Neuronal stem cell (in vitro differentiated cells): ENCODE results near the gene FAM241A.

Experiments
- DNase-seq: peaks from one replicate; pipeline ENCODE4 v3.0.0-alpha.2; 2013; ENCODE audit warnings: low spot score
- H2AFZ ChIP-seq: one replicate; pipeline ENCODE4 v1.6.1; 2013; ENCODE audit warnings: mild to moderate bottlenecking, low read length, inconsistent platforms
- H2AK5ac ChIP-seq: 2 replicates; pipeline ENCODE4 v1.6.1; 2013; ENCODE audit warnings: low read depth, mild to moderate bottlenecking, inconsistent platforms, low read length, moderate library complexity, mixed read lengths
- H2BK120ac ChIP-seq: 2 replicates; pipeline ENCODE4 v1.6.1; 2013; ENCODE audit warnings: low read depth, mild to moderate bottlenecking, inconsistent platforms, low read length, moderate library complexity, mixed read lengths
- H2BK12ac ChIP-seq: one replicate; pipeline ENCODE4 v1.6.1; 2013; ENCODE audit warnings: low read length, inconsistent platforms
- H2BK15ac ChIP-seq: 2 replicates; pipeline ENCODE4 v1.6.1; 2013; ENCODE audit warnings: mild to moderate bottlenecking, low read length, inconsistent platforms, mixed read lengths
- H2BK5ac ChIP-seq: one replicate; pipeline ENCODE4 v1.6.1; 2013; ENCODE audit warnings: inconsistent platforms, mild to moderate bottlenecking, low read length, moderate library complexity
- H3K14ac ChIP-seq: one replicate; pipeline ENCODE4 v1.6.1; 2013; ENCODE audit warnings: low read length, inconsistent platforms
- H3K18ac ChIP-seq: 2 replicates; pipeline ENCODE4 v1.6.1; 2013; ENCODE audit warnings: low read length, inconsistent platforms
- H3K23ac ChIP-seq: 2 replicates; pipeline ENCODE4 v1.6.1; 2013; ENCODE audit warnings: low read depth, mild to moderate bottlenecking, mixed read lengths, low read length, inconsistent platforms; ENCODE audit not compliant: poor library complexity
- H3K27ac ChIP-seq: replicated peaks from 3 replicates; pipeline ENCODE4 v1.5.1; 2013; ENCODE audit warnings: low read length, inconsistent platforms
- H3K27me3 ChIP-seq, 3 experiments: 2 replicates each; pipeline ENCODE4 v1.6.1; 2013; ENCODE audit warnings: low read length in 3 of 3, mild to moderate bottlenecking in 2 of 3, inconsistent platforms in 1 of 3, low read depth in 1 of 3, mixed read lengths in 1 of 3, moderate library complexity in 1 of 3; ENCODE audit not compliant: control insufficient read depth in 3 of 3, insufficient read depth in 3 of 3
- H3K36me3 ChIP-seq, 2 donors: replicated peaks in 1 of 2; 2 replicates each; pipeline ENCODE4 v1.6.1; 2013; ENCODE audit warnings: low read length in 2 of 2; ENCODE audit not compliant: control insufficient read depth in 2 of 2, insufficient read depth in 2 of 2
- H3K4ac ChIP-seq: 2 replicates; pipeline ENCODE4 v1.6.1; 2013; ENCODE audit warnings: inconsistent platforms, mild to moderate bottlenecking, low read length, moderate library complexity
- H3K4me1 ChIP-seq, 2 donors: 1 replicate in 1 of 2; 2 replicates in 1 of 2; pipeline ENCODE4 v1.6.1; 2013; ENCODE audit warnings: low read length in 2 of 2, low read depth in 1 of 2; ENCODE audit not compliant: control insufficient read depth in 2 of 2, insufficient read depth in 1 of 2
- H3K4me2 ChIP-seq: one replicate; pipeline ENCODE4 v1.6.1; 2013; ENCODE audit warnings: mild to moderate bottlenecking, low read length, inconsistent platforms; ENCODE audit not compliant: insufficient read depth, poor library complexity, severe bottlenecking
- H3K4me3 ChIP-seq, 2 donors: 2 replicates each; pipeline ENCODE4 v1.5.1; 2013; ENCODE audit warnings: low read length in 2 of 2, mild to moderate bottlenecking in 2 of 2, inconsistent platforms in 1 of 2, moderate library complexity in 1 of 2
- H3K79me1 ChIP-seq: one replicate; pipeline ENCODE4 v1.6.1; 2013; ENCODE audit warnings: low read depth, mild to moderate bottlenecking, inconsistent platforms, low read length, moderate library complexity
- H3K9ac ChIP-seq: one replicate; pipeline ENCODE4 v1.6.1; 2013; ENCODE audit warnings: mild to moderate bottlenecking, low read depth, low read length, inconsistent platforms; ENCODE audit not compliant: poor library complexity
- H3K9me3 ChIP-seq, 2 donors: replicated peaks in 1 of 2; 2 replicates each; pipeline versions ENCODE3 to v1.6.1; 2013; ENCODE audit warnings: low read length in 2 of 2, mild to moderate bottlenecking in 2 of 2, inconsistent platforms in 1 of 2, low read depth in 1 of 2, mixed read lengths in 1 of 2, moderate library complexity in 1 of 2; ENCODE audit not compliant: control insufficient read depth in 2 of 2, insufficient read depth in 1 of 2
- H4K8ac ChIP-seq: one replicate; pipeline ENCODE4 v1.6.1; 2013; ENCODE audit warnings: low read depth, mild to moderate bottlenecking, inconsistent platforms, low read length, moderate library complexity
- H4K91ac ChIP-seq: one replicate; pipeline ENCODE4 v1.6.1; 2013; ENCODE audit warnings: low read length, low read depth, mild to moderate bottlenecking, inconsistent platforms; ENCODE audit not compliant: poor library complexity
- WGBS, 2 donors: extraction: QIAGEN DNeasy Blood & Tissue Kit; methylation state at CpG; one replicate each; pipeline ENCODE4 v1.1.7; 2013; ENCODE audit warnings: missing lambda C conversion rate in 2 of 2, mixed read lengths in 1 of 2; ENCODE audit not compliant: insufficient read length in 2 of 2, insufficient replicate concordance in 1 of 2; ENCODE audit errors: extremely low coverage in 2 of 2; 5-methylcytosine and 5-hydroxymethylcytosine counted together

FAM241A gene

DNA sequence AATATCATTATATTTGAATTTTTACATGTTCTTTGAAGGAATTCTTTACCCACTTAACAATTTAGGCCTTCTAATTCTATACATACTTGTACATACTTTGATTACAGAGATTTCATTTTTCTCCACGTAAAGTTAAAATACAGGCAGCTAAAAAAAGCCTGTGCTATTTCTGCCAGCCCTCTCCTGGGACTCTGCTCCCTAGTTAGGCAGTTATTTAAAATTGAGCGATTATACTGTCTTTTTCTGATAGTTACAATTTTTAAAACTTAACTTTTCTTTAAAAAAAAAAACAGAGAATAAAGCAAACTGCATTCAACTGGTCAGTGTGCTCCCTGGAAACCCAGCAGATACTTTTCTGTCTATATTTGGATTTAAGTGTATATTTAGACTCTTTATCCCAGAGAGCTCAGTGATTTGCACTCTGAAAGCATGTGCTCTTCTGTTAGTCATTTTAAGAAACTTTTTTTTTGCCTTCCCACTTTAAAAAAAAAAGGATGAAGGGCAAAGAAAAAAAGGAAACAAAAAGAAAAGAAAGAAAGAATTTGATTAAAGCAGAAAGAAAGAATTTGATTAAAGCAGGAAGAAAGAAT is 18.1 kb upstream of the FAM241A start:
- Histone ChIP-seq H3K9ac (no peak overlapping the region), H2AK5ac (no peak overlapping the region), H2AFZ (no peak overlapping the region), H3K14ac (no peak overlapping the region), H3K79me1 (no peaks in the 10 kb centered on the region), H3K9me3 (no peaks in the 10 kb centered on the region), H2BK120ac (no peak overlapping the region), H4K91ac (no peak overlapping the region), H3K23ac (no peak overlapping the region), H3K27me3 (peaks cover 0 to 2% (median 0%) of the 10 kb centered on the region in 3 experiments), H2BK12ac (no peak overlapping the region), H3K4me1 (no peaks in the 10 kb centered on the region), H4K8ac (no peak overlapping the region), H2BK5ac (no peak overlapping the region), H3K18ac (no peak overlapping the region), H3K4me2 (no peak overlapping the region), H3K4ac (no peak overlapping the region), H3K36me3 (no peaks in the 10 kb centered on the region), H3K4me3 (no peak overlapping the region), H2BK15ac (no peak overlapping the region), H3K27ac (no peak overlapping the region)
- no peak for DNase-seq
- WGBS, 2 donors = no CpG with 5 or more reads among the region's 2 CpGs

DNA sequence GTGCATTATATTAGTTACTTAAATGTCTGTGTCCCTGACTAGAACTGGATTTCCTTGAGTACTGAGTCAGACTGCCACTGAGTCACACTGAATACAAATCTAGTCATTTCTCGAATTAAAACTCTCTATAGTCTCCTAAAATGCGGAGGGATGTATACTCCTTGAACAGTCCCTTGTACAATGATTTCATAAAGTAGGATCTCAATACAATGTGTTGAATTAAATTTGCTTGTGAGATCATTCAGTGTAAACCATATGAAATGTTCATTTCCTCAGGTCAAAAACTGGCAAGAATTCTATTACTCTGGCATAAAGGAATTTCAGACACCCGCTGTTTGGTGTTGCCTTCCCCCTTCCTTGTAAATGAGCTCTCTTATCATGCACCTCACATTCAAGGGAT is 17.5 kb upstream of the FAM241A start:
- Histone ChIP-seq H3K4ac (no peak overlapping the region), H4K8ac (no peak overlapping the region), H3K4me2 (no peak overlapping the region), H3K27me3 (peaks cover 0 to 3% (median 0%) of the 10 kb centered on the region in 3 experiments), H3K4me3 (no peak overlapping the region), H3K4me1 (no peaks in the 10 kb centered on the region), H2BK15ac (no peak overlapping the region), H3K36me3 (no peaks in the 10 kb centered on the region), H4K91ac (no peak overlapping the region), H2BK12ac (no peak overlapping the region), H2AFZ (no peak overlapping the region), H3K9ac (no peak overlapping the region), H3K79me1 (no peaks in the 10 kb centered on the region), H3K23ac (no peak overlapping the region), H3K27ac (no peak overlapping the region), H3K14ac (no peak overlapping the region), H2BK120ac (no peak overlapping the region), H2AK5ac (no peak overlapping the region), H2BK5ac (no peak overlapping the region), H3K9me3 (no peaks in the 10 kb centered on the region), H3K18ac (no peak overlapping the region)
- DNase-seq = no peak
- no CpG with 5 or more reads among the region's 3 CpGs for WGBS, 2 donors

DNA sequence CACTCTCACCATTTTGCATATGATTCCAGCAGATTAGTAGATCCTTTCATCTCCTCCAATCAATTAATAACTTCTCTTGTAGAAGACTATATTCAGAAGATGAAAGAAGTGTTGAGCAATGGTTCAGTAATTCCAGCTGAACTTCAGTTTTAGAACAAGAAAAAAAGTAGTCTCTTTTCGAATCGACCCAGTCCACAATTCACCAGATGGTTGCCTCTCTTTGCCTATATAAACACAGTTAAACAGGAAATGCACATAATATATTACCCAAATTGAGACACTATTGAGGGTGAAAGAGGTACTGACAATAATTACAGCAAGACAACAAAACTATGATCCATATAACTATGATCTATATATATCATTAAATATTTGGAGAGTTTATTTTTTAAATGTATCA is 16.8 kb upstream of the FAM241A start:
- Histone ChIP-seq H4K8ac (no peak overlapping the region), H3K4me1 (no peaks in the 10 kb centered on the region), H3K14ac (no peak overlapping the region), H3K18ac (no peak overlapping the region), H3K79me1 (no peaks in the 10 kb centered on the region), H2BK12ac (no peak overlapping the region), H3K27me3 (peaks cover 0 to 3% (median 0%) of the 10 kb centered on the region in 3 experiments), H3K23ac (no peak overlapping the region), H2AFZ (no peak overlapping the region), H2BK120ac (no peak overlapping the region), H3K4ac (no peak overlapping the region), H2BK5ac (no peak overlapping the region), H3K4me2 (no peak overlapping the region), H3K4me3 (no peak overlapping the region), H4K91ac (no peak overlapping the region), H3K9ac (no peak overlapping the region), H3K9me3 (no peaks in the 10 kb centered on the region), H2AK5ac (no peak overlapping the region), H3K36me3 (no peaks in the 10 kb centered on the region), H2BK15ac (no peak overlapping the region), H3K27ac (no peak overlapping the region)
- no CpG with 5 or more reads among the region's 2 CpGs for WGBS, 2 donors
- DNase-seq = no peak

DNA sequence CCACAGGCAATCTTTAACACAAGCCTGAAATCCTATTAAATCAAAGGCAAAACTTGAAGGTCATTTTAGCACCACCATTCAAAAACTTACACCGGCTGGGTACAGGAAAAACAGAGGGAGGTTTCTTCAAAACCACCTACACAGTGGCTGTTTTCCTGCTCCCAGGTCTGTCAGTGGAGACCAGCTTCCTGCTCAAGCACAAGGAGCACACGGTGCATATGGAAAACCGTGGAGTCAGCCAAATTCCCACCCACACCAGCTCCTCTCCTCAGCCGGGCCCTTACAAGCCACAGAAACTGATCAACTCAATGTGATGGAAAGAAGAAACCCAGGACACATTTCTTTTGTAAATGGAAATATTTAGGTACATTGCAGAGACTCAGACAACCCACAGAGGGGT is 14.3 kb upstream of the FAM241A start:
- Histone ChIP-seq H2BK120ac (no peak overlapping the region), H3K27me3 (peaks cover 0 to 3% (median 0%) of the 10 kb centered on the region in 3 experiments), H2BK12ac (no peak overlapping the region), H3K79me1 (no peaks in the 10 kb centered on the region), H2BK5ac (no peak overlapping the region), H3K4me2 (no peak overlapping the region), H3K4me3 (no peak overlapping the region), H3K14ac (no peak overlapping the region), H4K91ac (no peak overlapping the region), H3K18ac (no peak overlapping the region), H3K27ac (no peak overlapping the region), H4K8ac (no peak overlapping the region), H2BK15ac (no peak overlapping the region), H2AFZ (peak overlapping the region; percentile 29), H3K4me1 (no peaks in the 10 kb centered on the region), H2AK5ac (no peak overlapping the region), H3K4ac (no peak overlapping the region), H3K23ac (no peak overlapping the region), H3K9ac (no peak overlapping the region), H3K36me3 (no peaks in the 10 kb centered on the region), H3K9me3 (no peaks in the 10 kb centered on the region)
- no CpG with 5 or more reads among the region's 4 CpGs for WGBS, 2 donors
- no peak for DNase-seq
